Endothelial cell (in vitro differentiated cells): Measurements from ENCODE around the gene NEGR1. TPM values are rescaled to one million over a fixed set of nuclear protein-coding genes. Genes with fewer than 3 reads are reported as not detected.

Experiments used
- DNase-seq: peaks from one replicate; pipeline ENCODE4 v3.0.0; 2021; ENCODE audit warnings: low spot score
- H3K27ac Mint-ChIP-seq: one replicate; pipeline ENCODE4 v1.8.0; 2021; ENCODE audit warnings: mixed read lengths, inconsistent platforms; ENCODE audit not compliant: unreplicated experiment
- H3K27me3 Mint-ChIP-seq: one replicate; pipeline ENCODE4 v1.8.0; 2021; ENCODE audit warnings: mild to moderate bottlenecking, moderate library complexity, mixed read lengths, inconsistent platforms; ENCODE audit not compliant: unreplicated experiment
- H3K36me3 Mint-ChIP-seq: one replicate; pipeline ENCODE4 v1.8.0; 2021; ENCODE audit warnings: mild to moderate bottlenecking, low read depth, mixed read lengths, inconsistent platforms; ENCODE audit not compliant: unreplicated experiment
- H3K4me1 Mint-ChIP-seq: one replicate; pipeline ENCODE4 v1.8.0; 2021; ENCODE audit warnings: mild to moderate bottlenecking, mixed read lengths, inconsistent platforms; ENCODE audit not compliant: unreplicated experiment
- H3K4me3 Mint-ChIP-seq: one replicate; pipeline ENCODE4 v1.8.0; 2021; ENCODE audit warnings: mild to moderate bottlenecking, mixed read lengths, inconsistent platforms; ENCODE audit not compliant: unreplicated experiment
- H3K9me3 Mint-ChIP-seq: one replicate; pipeline ENCODE4 v1.8.0; 2021; ENCODE audit warnings: mixed read lengths, inconsistent platforms; ENCODE audit not compliant: unreplicated experiment
- CTCF ChIP-seq: fragments of 200-600 bp; sonication (generic); IDR thresholded peaks from one replicate; pipeline ENCODE4 v1.5.0; 2021; ENCODE audit warnings: antibody characterized with exemption; ENCODE audit not compliant: unreplicated experiment
- total RNA-seq: library from RNA; stranded (reverse); fragmentation: NEBNext Ultra II Directional; extraction: Animal tissue kit (Norgen Biotek cat#: 25700); gene quantifications from one replicate; pipeline ENCODE4 v1.2.1, GENCODE V29; 2021; ENCODE audit not compliant: unreplicated experiment

Gene NEGR1
- total RNA-seq, 1 donor from 2014 or later, result 2.9 TPM

GRCh38 chr1:72075425-72075824 lies 206.9 kb downstream of the NEGR1 start:
- Mint-ChIP-seq H3K27ac (no peak overlapping the region), H3K9me3 (no peaks in the 10 kb centered on the region), H3K4me1 (peaks cover 5% of the 10 kb centered on the region), H3K4me3 (no peak overlapping the region), H3K36me3 (no peaks in the 10 kb centered on the region), H3K27me3 (no peaks in the 10 kb centered on the region)
- TF ChIP-seq CTCF, result no peak
- DNase-seq, result no peak

GRCh38 chr1:72066431-72066830 lies 215.9 kb downstream of the NEGR1 start:
- Mint-ChIP-seq H3K27ac (no peak overlapping the region), H3K27me3 (no peaks in the 10 kb centered on the region), H3K36me3 (no peaks in the 10 kb centered on the region), H3K4me1 (peaks cover under 1% of the 10 kb centered on the region), H3K9me3 (no peaks in the 10 kb centered on the region), H3K4me3 (no peak overlapping the region)
- DNase-seq, result no peak
- no peak for TF ChIP-seq CTCF

- no peak overlapping the region for H3K27ac Mint-ChIP-seq
- H3K27me3 Mint-ChIP-seq, result no peaks in the 10 kb centered on the region
These were observed 217.9 kb downstream of the NEGR1 start for GRCh38 chr1:72064196-72065075.

GRCh38 chr1:72063364-72064044 lies 218.8 kb downstream of the NEGR1 start:
- DNase-seq, result no peak
- no peak overlapping the region for H3K4me3 Mint-ChIP-seq
- no peak for TF ChIP-seq CTCF
- H3K36me3 Mint-ChIP-seq, result no peaks in the 10 kb centered on the region
- no peaks in the 10 kb centered on the region for H3K27me3 Mint-ChIP-seq
- no peaks in the 10 kb centered on the region for H3K9me3 Mint-ChIP-seq
- no peaks in the 10 kb centered on the region for H3K4me1 Mint-ChIP-seq
- H3K27ac Mint-ChIP-seq, result no peak overlapping the region

More at GRCh38 chr1:72064196-72065075, 217.9 kb downstream of the NEGR1 start:
- DNase-seq, result no peak
- Mint-ChIP-seq H3K4me3 (no peak overlapping the region), H3K36me3 (no peaks in the 10 kb centered on the region), H3K9me3 (no peaks in the 10 kb centered on the region), H3K4me1 (no peaks in the 10 kb centered on the region)
- no peak for TF ChIP-seq CTCF

GRCh38 chr1:72062584-72062983 lies 219.8 kb downstream of the NEGR1 start:
- no peaks in the 10 kb centered on the region for H3K36me3 Mint-ChIP-seq
- DNase-seq, result no peak
- TF ChIP-seq CTCF, result no peak
- H3K4me1 Mint-ChIP-seq, result no peaks in the 10 kb centered on the region
- no peak overlapping the region for H3K27ac Mint-ChIP-seq
- H3K4me3 Mint-ChIP-seq, result no peak overlapping the region
- H3K9me3 Mint-ChIP-seq, result no peaks in the 10 kb centered on the region
- H3K27me3 Mint-ChIP-seq, result no peaks in the 10 kb centered on the region
